Superior temporal gyrus (tissue), 1 donor: ENCODE results near the gene MXRA8.
A peak's percentile ranks its signal among the peaks of the same experiment; 100 is the strongest.

ENCODE experiments used
- DNase-seq: peaks from one replicate; pipeline ENCODE4 v3.0.0-alpha.2; 2016; ENCODE audit errors: extremely low spot score

MXRA8 gene

DNA sequence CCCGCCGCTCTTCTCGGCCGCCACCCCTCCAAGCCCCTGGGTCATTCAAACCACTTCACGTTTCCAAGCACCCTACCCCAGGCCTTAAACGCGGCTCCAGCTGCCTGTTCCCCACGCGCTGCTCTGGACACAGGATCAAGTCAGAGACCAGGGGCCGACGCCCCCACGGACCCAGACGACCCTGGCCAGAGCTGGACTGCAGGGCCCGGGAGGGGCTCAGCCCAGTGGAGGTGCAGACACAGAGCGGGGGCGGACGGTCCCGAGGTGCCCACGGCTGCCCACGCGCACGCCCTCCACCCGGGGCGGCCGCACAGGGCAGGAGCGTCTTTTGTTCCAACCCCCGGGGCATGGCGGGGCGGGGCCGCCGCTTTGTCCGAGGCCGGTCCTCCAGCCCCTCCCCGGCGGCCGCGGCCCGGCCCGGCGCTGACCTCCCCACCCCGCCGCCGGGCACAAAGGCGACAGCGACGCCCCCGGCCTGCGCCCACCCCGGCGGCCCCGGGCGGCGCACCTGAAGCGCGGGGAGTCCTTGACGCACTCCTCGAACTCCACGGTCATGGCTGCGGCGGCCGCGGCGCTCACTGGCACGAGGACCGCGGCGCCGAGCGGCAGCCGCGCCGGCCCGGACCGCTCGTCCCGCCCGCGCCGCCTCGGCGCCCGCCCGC is 51.0 kb downstream of the MXRA8 start:
- DNase-seq = no peak

- no peak for DNase-seq
These were observed 51.6 kb downstream of the MXRA8 start for GRCh38 chr1:1306661-1307260.

DNA sequence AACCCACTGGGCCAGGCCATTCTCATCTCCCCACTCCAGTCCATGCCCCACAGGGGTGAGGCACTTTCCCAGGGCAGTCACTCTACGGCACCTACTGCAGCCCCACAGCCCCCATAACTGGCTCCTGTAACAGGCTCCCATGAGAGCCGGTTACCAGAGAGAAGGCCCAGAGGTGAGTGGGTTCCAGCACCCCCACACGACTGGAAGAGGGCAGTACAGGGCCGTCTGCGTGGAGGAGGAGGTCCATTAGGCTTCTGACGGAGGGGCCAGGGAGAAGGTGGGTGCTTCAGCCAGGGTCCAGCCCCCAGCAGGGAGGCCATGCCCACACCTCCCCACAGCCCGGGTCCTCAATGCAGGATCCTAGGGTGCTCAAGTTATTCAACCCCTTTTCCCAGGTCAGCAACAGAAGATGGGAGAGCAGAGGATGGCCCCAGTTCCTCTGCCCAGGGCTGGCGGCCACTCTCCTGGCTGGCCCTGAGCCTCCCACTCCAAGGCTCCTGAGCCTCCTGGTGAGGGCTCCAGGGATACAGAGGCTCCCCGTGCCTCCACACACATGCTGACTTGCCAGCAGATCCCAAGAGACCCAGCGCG is 52.2 kb downstream of the MXRA8 start:
- DNase-seq = no peak

DNA sequence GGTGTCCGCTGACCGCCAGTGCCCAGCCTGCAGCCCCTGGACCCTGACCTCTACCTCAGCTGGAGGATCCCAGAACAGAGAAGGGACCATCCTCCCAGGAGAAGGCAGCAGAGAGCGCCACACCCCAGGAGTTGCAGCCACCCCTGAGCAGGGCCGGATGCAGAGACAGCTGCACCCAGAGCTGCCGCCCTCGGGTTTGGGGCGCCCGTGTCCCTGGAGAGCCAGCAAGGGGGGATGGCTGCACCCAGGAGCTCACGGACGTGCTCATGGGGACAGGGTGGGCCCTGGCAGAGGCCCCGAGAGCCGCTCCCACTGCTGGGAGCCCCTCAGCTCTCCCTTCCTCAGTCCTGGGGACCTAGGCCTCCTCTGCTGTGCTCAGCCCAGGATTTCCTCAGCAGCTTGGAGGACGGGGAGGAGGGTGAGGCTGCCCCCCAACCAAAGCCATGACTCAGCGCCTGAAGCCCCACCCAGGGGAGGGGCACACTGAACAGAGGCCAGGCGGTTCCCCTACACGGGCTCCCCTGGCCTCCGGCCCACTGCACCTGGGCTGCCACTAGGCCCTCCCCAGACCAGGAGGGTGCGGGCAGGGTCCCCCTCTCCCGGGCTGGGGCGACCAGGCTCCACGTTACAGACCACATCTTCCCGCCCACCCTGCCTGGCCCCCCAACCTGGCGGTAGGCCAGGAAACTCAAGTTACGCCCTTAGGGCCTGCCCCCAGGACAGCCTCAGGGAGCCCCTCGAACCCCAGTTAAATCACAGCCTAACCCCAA is 52.9 kb downstream of the MXRA8 start:
- DNase-seq = no peak

GRCh38 chr1:1304331-1305299 is 53.7 kb downstream of the MXRA8 start:
- DNase-seq = peak; percentile 96

DNA sequence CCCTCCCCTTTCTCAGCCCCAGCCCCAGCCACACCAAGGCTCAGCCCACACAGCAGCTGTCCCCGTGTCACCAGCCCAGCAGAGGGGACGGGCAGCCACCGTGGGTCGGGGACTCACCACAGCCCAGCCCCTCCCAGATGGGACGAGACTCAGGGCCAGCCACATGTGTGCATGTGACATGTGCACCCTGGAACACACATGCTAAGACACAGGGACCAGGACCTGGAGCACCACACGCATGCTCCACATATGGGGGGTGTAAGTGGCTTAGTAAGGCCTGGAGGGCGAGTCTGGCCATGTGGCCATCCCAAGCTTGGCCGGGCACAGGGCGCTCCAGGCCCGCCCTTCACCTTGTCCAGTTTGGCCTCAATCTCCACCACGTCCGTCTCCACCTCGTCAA is 54.6 kb downstream of the MXRA8 start:
- DNase-seq = no peak

GRCh38 chr1:1302951-1303509 is 55.3 kb downstream of the MXRA8 start:
- no peak for DNase-seq
